NCI-H187 (cell line): ENCODE results near the gene FPR1.
A peak's percentile ranks its signal among the peaks of the same experiment; 100 is the strongest.
"Not testable (repeated sequence)": the region's sequence is repeated elsewhere in the genome, so short reads cannot be mapped to it uniquely, and the experiment has no call there.

Source experiments
- DNase-seq, 2 experiments: peaks; one replicate each; lab custom pipeline; 2025; lab: John Stamatoyannopoulos, UW

The FPR1 gene

GRCh38 chr19:51779181-51779580, 27.5 kb upstream of the FPR1 start:
- DNase-seq, result no peak

DNA sequence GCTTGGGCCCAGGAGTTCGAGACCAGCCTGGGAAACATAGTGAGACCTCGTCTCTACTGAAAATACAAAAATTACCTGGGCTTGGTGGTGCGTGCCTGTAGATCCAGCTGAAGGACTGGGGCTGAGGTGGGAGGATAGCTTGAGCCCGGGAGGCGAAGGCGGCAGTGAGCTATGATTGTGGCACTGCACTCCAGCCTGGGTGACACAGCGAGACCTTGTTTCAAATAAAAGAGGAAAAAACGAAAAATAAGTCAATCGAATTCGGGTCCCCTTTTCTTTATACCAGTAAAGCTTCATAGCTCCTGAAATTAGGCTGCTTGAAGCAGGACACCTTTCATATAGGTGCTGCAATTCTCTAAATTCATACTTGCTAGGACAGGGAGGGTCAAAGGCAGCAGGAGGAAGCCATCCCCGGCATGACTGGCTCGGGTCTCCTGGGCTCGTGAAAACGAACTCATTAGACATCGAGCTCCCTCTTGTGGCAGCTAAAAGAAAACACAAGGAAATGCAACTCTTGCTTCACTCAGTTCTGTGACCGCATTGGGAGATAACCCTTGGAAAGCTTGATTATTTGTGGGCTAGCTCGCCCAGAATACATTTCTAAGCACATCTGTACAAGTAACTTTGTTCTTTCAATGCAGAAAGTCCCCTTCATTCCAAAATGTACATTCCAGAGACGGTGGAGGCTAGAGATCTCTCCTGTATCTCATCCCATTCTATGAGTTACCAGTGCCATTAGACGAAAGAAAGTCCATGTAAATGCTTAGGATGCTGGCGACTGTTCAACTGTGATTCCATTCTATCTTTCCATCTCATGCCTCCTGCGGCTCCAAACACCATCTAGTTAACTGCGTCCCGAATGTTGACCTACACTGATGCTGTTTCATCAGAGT, 26.1 kb upstream of the FPR1 start:
- peak in 1 of 2 experiments; percentile 26 for DNase-seq

- not testable (repeated sequence) for DNase-seq
Measured at GRCh38 chr19:51776561-51776960, 24.9 kb upstream of the FPR1 start.

DNA sequence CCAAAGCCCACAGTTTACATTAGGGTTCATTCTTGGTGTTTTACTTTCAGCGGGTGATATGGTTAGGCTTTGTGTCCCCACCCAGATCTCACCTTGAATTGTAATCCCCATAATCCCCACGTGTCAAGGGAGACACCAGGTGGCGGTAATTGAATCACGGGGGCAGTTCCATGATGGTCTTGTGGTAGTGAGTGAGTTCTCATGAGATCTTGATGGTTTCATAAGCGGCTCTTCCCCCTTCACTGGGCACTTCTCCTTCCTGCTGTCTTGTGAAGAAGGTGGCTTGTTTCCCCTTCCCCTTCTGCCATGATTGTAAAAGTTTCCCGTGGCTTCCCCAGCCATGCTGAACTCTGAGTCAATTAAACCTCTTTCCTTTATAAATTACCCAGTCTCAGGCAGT, 21.3 kb upstream of the FPR1 start:
- no peak for DNase-seq

- DNase-seq, result no peak
Measured at GRCh38 chr19:51771376-51772130, 19.9 kb upstream of the FPR1 start.

DNA sequence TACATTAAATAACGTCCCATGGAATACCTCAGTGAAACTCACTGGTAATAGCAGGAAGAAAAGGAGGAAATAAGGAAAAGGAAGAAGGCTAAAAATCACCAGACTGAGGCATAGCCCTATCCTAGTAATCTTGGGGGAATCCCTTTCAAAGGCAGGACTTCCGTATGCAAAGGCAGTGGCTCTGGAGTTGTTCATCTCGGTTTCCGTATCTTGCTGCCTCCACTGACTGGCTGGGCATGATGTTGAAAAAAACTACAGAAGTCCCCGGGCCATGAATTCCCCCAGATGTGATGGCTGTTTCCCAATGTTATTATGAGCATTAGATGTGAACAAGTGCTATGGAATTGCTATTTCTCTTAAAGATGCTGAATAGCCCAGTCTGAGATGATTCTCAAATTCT, 14.8 kb upstream of the FPR1 start:
- DNase-seq, result no peak

GRCh38 chr19:51765086-51765485, 13.4 kb upstream of the FPR1 start:
- no peak for DNase-seq

- no peak for DNase-seq
Measured at GRCh38 chr19:51761696-51762095, 10.0 kb upstream of the FPR1 start.

GRCh38 chr19:51760697-51761356, 9.1 kb upstream of the FPR1 start, which contains the start of gene FPR2:
TSS of gene FPR2 (plus strand) at chr19:51761180. CDS start at chr19:51768659, 7,479 bp downstream.
- no peak for DNase-seq

DNA sequence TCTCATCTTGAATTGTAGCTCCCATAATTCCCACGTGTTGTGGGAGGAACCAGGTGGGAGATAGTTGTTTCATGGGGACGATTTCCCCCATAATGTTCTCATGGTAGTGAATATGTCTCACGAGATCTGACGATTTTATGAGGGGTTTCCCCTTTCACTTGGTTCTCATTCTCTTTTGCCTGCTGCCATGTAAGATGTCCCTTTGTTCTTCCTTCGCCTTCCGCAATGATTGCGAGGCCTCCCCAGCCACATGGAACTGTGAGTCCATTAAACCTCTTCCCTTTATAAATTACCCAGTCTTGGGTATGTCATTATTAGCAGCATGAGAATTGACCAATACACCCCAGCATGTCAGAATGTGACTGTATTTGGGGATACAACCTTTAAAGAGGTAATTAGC, 3.9 kb upstream of the FPR1 start:
- no peak for DNase-seq

GRCh38 chr19:51754770-51755169, 3.1 kb upstream of the FPR1 start:
- no peak for DNase-seq

GRCh38 chr19:51754109-51754508, 2.4 kb upstream of the FPR1 start:
- DNase-seq, result no peak

- no peak for DNase-seq
Measured at GRCh38 chr19:51750400-51751094, 1.1 kb downstream of the FPR1 start.

DNA sequence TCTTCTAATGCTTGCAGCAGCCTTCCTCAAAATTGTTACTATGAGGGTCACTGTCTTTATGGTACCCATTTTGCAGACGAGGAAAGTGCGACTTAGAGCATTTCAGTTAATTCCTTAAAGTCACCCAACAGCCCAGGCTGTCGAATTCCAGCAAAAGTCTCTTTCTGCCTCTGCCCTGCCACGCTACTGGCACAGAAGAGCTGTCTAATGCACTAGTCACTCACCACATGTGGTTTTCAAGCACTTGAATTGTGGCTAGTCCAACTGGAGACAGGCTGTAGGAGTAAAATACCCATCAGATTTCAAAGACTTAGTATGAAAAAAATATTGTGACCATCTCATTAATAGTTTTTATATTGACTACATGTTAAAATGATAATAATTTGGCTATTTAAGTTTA, 1.7 kb downstream of the FPR1 start:
- DNase-seq, result no peak

DNA sequence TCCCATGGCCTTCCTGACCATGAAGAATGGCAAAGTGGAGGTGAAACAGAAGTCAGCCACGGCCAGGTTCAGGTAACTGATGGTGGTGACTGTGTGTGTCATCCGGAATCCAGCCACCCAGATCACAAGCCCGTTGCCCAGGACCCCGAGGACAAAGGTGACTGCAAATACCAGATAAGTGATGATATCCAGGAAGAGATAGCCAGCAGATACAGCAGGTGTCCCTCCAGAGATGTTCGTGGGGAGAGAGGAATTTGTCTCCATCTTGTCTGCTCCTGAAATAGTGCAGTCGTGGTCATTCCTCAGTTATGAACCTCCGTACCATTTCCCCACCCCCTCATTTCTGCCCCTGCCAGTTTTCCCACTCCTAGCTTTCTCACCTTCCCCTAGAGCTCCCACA, 4.9 kb downstream of the FPR1 start:
- no peak for DNase-seq

DNA sequence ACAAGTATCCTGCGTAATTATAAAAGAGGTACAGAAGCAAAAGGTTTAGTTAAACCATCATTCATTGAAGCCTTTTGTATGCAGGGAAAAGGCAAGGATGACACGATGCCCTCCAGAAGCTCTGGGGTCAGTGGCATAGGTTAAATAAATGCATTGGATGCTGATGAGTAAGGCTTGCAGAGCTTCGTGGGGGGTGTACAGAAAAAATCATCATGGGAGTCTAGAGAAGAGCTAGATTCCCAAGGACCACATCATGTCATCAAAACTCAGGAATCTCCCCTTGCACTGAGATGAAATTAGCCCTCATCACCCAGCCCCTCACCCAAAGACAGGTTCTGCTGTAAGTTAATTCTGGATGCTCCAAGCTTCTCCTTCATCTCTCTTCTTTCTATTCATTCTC, 8.3 kb downstream of the FPR1 start:
- no peak for DNase-seq

DNA sequence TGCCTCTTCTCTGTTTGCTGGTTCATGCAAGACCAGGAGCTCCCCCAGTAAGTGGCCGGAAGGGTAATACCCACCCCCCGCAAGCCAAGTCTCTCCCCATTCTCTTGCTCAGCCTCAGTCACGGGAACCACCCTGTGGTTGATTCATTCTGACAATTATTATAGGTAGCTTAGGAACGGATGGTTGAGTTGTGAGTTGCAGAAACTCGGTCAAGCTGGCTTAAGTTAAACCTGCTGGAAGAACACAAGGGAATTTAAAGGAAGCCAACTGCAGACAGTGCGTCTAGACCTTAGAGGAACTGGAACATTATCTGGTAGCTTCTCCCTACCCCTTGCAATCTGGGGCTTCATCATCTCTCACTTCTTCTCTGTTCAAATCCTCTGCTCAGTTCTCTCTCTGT, 8.9 kb downstream of the FPR1 start:
- DNase-seq, result no peak

DNA sequence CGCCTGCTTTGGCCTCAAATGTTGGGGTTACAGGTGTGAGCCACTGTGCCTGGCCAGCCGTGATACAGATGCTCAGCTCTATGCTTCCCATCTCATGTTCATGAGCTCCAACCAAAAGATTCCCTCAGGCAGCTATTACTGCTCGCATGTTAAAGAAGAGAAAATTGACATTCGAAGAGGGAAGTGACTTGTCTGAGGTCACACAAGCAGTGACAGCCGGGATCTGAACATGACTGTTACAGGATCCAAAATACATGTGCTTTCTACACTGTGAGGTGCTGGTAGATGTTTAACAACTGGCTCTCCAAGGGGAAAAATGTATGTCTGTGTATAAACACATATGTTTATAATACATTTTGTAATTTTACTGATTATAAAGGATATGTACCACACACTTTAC, 11.3 kb downstream of the FPR1 start:
- no peak for DNase-seq

DNA sequence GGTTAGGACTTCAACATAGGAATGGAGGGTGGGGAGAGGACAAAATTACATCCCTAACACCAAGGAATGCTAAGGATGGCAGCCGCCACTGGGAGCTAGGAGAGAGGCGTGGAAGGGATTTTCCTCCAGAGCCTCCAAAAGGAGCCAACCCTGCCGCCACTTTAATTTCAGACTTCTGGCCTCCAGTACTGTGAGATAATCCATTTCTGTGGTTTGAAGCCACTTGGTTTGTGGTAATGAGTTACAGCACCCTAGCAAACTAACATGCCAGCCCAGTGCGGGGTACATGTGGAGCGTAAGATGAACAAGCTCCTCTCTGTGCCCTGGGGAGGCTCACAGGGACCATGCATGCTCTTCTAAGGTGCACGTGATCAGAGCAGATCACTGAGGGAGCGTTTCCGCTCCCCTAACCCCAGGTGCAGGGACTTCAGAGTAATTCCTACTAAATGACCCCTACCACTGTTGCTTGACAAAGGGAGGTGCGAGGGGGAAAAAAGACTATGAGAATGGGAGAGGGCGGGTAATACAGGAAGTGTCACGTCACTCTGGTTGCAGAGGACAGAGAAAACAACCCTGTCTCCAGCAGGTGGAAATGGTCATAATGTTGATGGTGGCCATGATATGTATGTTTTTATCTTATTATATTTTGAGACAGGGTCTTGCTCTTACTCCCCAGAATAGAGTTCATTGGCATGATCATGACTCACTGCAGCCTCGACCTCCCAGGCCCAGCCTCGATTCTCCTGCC, 12.0 kb downstream of the FPR1 start:
- DNase-seq, result no peak

DNA sequence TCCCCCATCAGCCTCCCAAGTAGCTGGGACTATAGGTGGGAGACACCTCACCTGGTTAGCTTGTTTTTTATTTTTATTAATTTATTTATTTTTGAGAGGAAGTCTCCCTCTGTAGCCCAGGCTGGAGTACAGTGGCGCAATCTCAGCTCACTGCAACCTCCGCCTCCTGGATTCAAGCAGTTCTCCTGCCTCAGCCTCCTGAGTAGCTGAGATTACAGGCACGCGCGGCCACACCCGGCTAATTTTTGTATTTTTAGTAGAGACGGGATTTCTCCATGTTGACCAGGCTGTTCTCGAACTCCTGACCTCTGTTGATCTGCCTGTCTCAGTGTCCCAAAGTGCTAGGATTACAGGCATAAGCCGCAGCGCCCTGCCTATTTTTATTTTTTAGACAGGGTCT, 13.2 kb downstream of the FPR1 start:
- not testable (repeated sequence) for DNase-seq

DNA sequence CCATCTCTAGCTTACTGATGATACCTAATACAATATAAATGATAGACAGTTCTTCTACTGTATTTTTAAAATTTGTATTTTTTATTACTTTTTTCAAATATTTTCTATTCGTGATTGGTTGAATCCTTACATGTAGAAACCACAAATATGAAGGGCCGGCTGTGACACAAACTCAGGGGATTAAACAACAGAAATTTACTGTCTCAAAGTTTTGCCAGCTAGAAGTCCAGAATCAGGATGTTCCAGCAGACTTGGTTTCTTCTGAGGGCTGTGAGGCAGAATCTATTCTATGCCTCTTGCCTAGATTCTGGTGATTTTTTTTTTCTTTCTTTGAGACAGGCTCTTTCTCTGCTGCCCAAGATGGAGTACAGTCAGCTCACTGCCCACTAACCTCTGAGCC, 13.8 kb downstream of the FPR1 start:
- no peak for DNase-seq
